ENCODE results near the gene KCTD5. TPM values are rescaled to one million over a fixed set of nuclear protein-coding genes. Genes with fewer than 3 reads are reported as not detected.
A peak's percentile ranks its signal among the peaks of the same experiment; 100 is the strongest.

The KCTD5 gene
- total RNA-seq, 6 experiments from 2014 or later = 7.3 to 22.8 (median 11.1) TPM

DNA sequence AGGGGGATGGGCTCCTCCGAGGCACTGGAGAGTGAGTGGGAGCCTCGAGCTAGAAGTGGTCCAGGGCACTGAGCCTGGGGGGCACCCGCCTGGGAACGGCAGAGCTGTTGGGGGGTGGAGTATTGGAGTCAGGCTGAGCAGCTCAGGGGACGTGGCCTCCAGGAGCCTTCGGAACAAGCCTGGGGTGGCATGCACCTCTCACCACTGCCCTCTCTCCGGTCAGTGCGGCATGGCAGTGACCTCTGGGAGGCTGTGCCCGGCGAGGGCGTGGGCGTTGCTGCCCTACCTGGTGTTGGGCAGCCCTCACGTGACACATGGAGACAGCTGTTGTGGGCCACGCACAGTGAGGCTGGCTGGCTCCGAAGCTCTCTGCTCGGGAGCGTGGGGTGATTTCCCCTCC lies 23.8 kb downstream of the KCTD5 start:
- Histone ChIP-seq H3K27ac (no peak overlapping the region), H3K4me1 (peaks cover 0 to 15% (median 7%) of the 10 kb centered on the region in 4 donors), H3K9me3 (no peaks in the 10 kb centered on the region), H3K36me3 (peaks cover 0 to 31% (median 13%) of the 10 kb centered on the region in 4 donors), H3K4me3 (no peak overlapping the region), H3K27me3 (no peaks in the 10 kb centered on the region)
- TF ChIP-seq POLR2A (IDR thresholded peaks at IDR 0.05) = no peak
- no peak for TF ChIP-seq CTCF (IDR thresholded peaks at IDR 0.05)
- intact Hi-C loops (cut with DNase I) = no loop called here
- DNase-seq (peak in 1 of 3 donors; percentile 13), ATAC-seq (no peak)
- WGBS (ENCODE audit: insufficient coverage, low coverage, low lambda C conversion rate, missing lambda C conversion rate) = no CpG with 5 or more reads among the region's 17 CpGs

DNA sequence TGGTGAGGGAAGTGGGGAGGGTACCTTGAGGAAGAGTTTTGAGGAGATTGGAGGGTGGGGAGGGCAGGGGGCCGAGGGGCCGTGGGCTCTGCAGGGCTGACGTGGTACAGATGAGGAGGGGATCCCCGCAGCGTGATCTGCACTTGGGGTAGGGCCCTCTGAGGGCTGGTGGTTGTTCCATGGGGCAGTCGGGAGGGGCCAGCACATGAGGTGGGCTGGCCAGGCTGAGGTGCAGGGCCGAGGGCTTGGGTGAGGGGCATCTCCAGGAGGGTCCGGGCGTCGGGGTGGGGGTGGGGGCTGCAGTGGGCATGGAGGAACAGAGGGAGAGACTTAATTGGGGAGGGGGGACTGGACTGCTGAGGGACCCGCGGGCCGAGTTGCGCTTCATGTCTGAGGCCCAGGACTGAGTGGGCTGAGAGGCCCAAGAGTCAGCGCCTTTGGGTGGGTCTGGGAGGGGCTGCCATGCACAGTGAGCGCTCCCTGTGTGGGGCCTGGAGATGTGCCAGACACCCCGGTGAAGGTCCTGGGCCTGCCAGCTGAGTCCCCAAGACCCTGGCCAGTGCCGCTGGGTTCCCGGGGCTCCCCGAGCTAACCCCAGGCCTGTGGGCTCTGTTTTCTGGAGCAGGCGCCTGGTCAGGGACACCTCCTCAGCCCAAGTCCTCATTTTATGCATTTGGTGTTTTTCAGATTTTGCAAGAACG lies 24.4 kb downstream of the KCTD5 start:
- ATAC-seq (no peak), DNase-seq (peak in 1 of 3 donors; percentile 15)
- Histone ChIP-seq H3K27me3 (no peaks in the 10 kb centered on the region), H3K4me1 (peaks cover 0 to 15% (median 7%) of the 10 kb centered on the region in 4 donors), H3K4me3 (no peak overlapping the region), H3K36me3 (peaks cover 0 to 31% (median 11%) of the 10 kb centered on the region in 4 donors), H3K27ac (no peak overlapping the region), H3K9me3 (no peaks in the 10 kb centered on the region)
- intact Hi-C loops (cut with DNase I) = no loop called here
- TF ChIP-seq CTCF (IDR thresholded peaks at IDR 0.05) (no peak), POLR2A (IDR thresholded peaks at IDR 0.05) (no peak)
- 80% methylated on average over 1 of the region's 22 CpGs for WGBS (ENCODE audit: insufficient coverage, low coverage, low lambda C conversion rate, missing lambda C conversion rate)

DNA sequence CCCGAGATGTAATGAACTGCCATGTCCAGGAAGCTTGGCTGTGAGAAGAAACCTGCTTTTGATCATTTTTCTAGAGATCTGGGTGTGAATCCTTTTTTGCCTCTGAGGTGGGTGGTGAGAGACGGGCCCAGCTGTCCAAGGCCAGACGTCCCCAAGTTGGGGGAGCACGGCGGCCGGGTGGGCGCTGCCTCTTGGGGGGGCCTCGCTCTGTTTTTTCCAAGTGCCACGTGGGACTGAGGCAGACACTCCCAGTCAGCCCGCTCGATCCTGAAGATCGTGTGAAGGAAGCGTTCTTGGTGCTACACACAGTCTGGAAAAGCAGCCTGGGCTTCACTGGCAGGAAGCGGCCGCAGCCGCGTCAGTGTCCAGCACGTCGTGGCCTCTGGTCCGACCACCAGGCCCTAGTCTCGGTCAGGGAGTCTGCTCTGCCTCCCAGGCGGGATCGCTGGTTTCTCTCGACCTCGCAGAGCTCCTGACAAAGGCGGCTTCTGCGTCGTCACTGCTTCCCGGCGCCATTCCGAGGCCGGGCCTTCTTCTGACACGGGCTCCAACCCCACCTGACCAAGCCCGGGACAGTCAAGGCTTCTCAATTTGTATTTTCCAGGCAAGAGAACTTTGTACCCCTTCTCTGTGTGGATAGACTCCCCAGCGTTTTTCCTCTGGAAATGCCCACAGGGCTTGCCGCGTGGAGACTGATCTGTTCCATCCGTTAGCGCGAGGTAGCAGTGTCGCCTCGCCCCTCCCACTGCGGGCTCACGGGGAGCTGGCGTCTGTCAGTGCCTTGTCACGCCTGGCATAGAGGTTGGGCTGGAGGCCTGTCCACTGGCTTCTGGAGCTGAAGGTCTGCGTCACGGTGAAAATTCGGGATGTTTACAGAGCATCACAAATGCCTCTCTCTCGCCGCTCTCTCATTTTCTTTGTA lies 25.3 kb downstream of the KCTD5 start:
- Histone ChIP-seq H3K4me3 (no peak overlapping the region), H3K9me3 (no peaks in the 10 kb centered on the region), H3K36me3 (peaks cover 0 to 25% (median 8%) of the 10 kb centered on the region in 4 donors), H3K4me1 (peaks cover 0 to 14% (median 6%) of the 10 kb centered on the region in 4 donors), H3K27ac (no peak overlapping the region), H3K27me3 (no peaks in the 10 kb centered on the region)
- TF ChIP-seq POLR2A (IDR thresholded peaks at IDR 0.05) (no peak), CTCF (IDR thresholded peaks at IDR 0.05) (no peak)
- ATAC-seq = no peak
- WGBS (ENCODE audit: insufficient coverage, low coverage, low lambda C conversion rate, missing lambda C conversion rate) = 88% methylated on average over 23 of the region's 51 CpGs
- DNase-seq = peak in 1 of 3 donors; percentile 11
- intact Hi-C loops (cut with DNase I) = no loop called here

DNA sequence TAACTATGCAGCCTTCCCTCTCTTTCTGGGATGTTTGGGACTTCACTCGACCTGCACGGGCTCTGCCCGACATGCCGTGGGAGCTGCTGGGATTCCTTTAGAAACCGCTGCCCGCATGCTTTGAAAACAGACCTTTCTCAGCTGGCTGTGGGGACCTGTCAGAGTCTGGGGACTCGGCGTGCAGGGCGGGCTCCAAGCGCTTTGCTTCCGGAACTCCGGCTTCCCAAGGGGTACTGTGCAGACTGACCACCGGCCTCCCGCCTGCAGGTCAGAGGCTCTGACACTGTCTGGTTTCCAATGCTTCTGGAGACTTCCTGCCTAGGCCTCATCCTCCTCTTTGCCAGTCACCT lies 25.9 kb downstream of the KCTD5 start:
- H3K4me1 ChIP-seq = peaks cover 0 to 8% (median 3%) of the 10 kb centered on the region in 4 donors

More for the DNA sequence above, 25.9 kb downstream of the KCTD5 start:
- H3K9me3 ChIP-seq = no peaks in the 10 kb centered on the region
- no peak overlapping the region for H3K27ac ChIP-seq
- intact Hi-C loops (cut with DNase I) = no loop called here
- H3K4me3 ChIP-seq = no peak overlapping the region
- H3K27me3 ChIP-seq = no peaks in the 10 kb centered on the region
- no peak for ATAC-seq
- TF ChIP-seq POLR2A (IDR thresholded peaks at IDR 0.05) = no peak
- no peak for TF ChIP-seq CTCF (IDR thresholded peaks at IDR 0.05)
- H3K36me3 ChIP-seq = peaks cover 0 to 25% (median 8%) of the 10 kb centered on the region in 4 donors
- 100% methylated on average over 6 of the region's 14 CpGs for WGBS (ENCODE audit: insufficient coverage, low coverage, low lambda C conversion rate, missing lambda C conversion rate)
- no peak for DNase-seq
